ENCODE data around the gene HDAC4. TPM values are rescaled to one million over a fixed set of nuclear protein-coding genes. Genes with fewer than 3 reads are reported as not detected.

The HDAC4 gene
- total and polyA plus RNA-seq, 2 donors (not counting 1 experiment from before 2014, with no cell fraction given) = 13.5 to 46.0 TPM

- no peak overlapping the region for H3K9ac ChIP-seq (ENCODE audit: low read length)
- peaks cover 9% of the 10 kb centered on the region for H3K4me1 Mint-ChIP-seq
- no peak overlapping the region for H3K4me3 ChIP-seq (ENCODE audit: control extremely low read depth in 1 of 5, extremely low read depth in 1 of 5, insufficient read depth in 1 of 5, low read depth in 2 of 5, low read length in 4 of 5)
- ChIA-PET CTCF (interaction anchor here (0.7 kb wide), 1 partner anchor 62 kb away, joined by 4 read pairs; no protein-coding TSS in a partner anchor), POLR2A (no interaction called here)
- intact Hi-C loops (cut with micrococcal nuclease) = no loop called here
- DNase-seq (no peak), ATAC-seq (ENCODE audit: low read depth) (no peak)
- H3K9me3 ChIP-seq (ENCODE audit: control extremely low read depth in 1 of 3, control insufficient read depth in 2 of 3, insufficient read depth in 1 of 3, low read length in 2 of 3) = peaks cover 0 to 14% (median 13%) of the 10 kb centered on the region in 3 donors
- H3K36me3 ChIP-seq (replicated peaks in 1 of 2; ENCODE audit: control extremely low read depth in 1 of 2, control insufficient read depth in 1 of 2, extremely low read depth in 1 of 2, insufficient read depth in 2 of 2, low read length in 1 of 2) = no peaks in the 10 kb centered on the region
- H3K27ac ChIP-seq (ENCODE audit: low read length in 2 of 2) = no peak overlapping the region
- H3K4me3 Mint-ChIP-seq = no peak overlapping the region
- no peaks in the 10 kb centered on the region for H4K20me1 ChIP-seq (ENCODE audit: control insufficient read depth, insufficient read depth, low read length, poor library complexity, severe bottlenecking)
- no peaks in the 10 kb centered on the region for H3K79me2 ChIP-seq (ENCODE audit: control insufficient read depth, insufficient read depth, low read length)
- no CpG with 5 or more reads among the region's 2 CpGs for WGBS (ENCODE audit: insufficient coverage)
- peaks cover 5% of the 10 kb centered on the region for H3K9me3 Mint-ChIP-seq (ENCODE audit: insufficient read depth)
- H3K27me3 ChIP-seq (replicated peaks in 1 of 4; ENCODE audit: control extremely low read depth in 1 of 4, control insufficient read depth in 3 of 4, insufficient read depth in 4 of 4, low read length in 3 of 4) = peaks cover 0 to 27% (median 18%) of the 10 kb centered on the region in 4 experiments
- H3K27me3 Mint-ChIP-seq = peaks cover 51% of the 10 kb centered on the region
- H3K4me2 ChIP-seq (replicated peaks; ENCODE audit: low read depth, low read length, poor library complexity, severe bottlenecking) = no peak overlapping the region
- no peak for TF ChIP-seq CTCF (IDR thresholded peaks at IDR 0.05)
- no peak for TF ChIP-seq EZH2 (IDR thresholded peaks at IDR 0.05; ENCODE audit: borderline replicate concordance, insufficient read depth, low read depth, low read length, poor library complexity, severe bottlenecking)
- no peak overlapping the region for H3K27ac Mint-ChIP-seq
- H2AFZ ChIP-seq (ENCODE audit: insufficient read depth, low read depth, low read length, poor library complexity, severe bottlenecking) = no peak overlapping the region
- peaks cover 10 to 13% of the 10 kb centered on the region in 2 donors for H3K4me1 ChIP-seq (ENCODE audit: control insufficient read depth in 2 of 2, insufficient read depth in 2 of 2, low read length in 2 of 2)
These were observed 36.0 kb upstream of the HDAC4 start for GRCh38 chr2:239436669-239437335.

GRCh38 chr2:239436076-239436475 is 35.3 kb upstream of the HDAC4 start:
- ATAC-seq (ENCODE audit: low read depth) = no peak
- H2AFZ ChIP-seq (ENCODE audit: insufficient read depth, low read depth, low read length, poor library complexity, severe bottlenecking) = no peak overlapping the region
- H3K27me3 Mint-ChIP-seq = peaks cover 47% of the 10 kb centered on the region
- H3K27ac ChIP-seq (ENCODE audit: low read length in 2 of 2) = no peak overlapping the region
- 100% methylated on average over 3 of the region's 5 CpGs for WGBS (ENCODE audit: insufficient coverage)
- TF ChIP-seq EZH2 (IDR thresholded peaks at IDR 0.05; ENCODE audit: borderline replicate concordance, insufficient read depth, low read depth, low read length, poor library complexity, severe bottlenecking) (no peak), CTCF (IDR thresholded peaks at IDR 0.05) (no peak)
- DNase-seq = no peak
- H3K9me3 Mint-ChIP-seq (ENCODE audit: insufficient read depth) = peaks cover 5% of the 10 kb centered on the region
- H3K27me3 ChIP-seq (replicated peaks in 1 of 4; ENCODE audit: control extremely low read depth in 1 of 4, control insufficient read depth in 3 of 4, insufficient read depth in 4 of 4, low read length in 3 of 4) = peaks cover 0 to 23% (median 11%) of the 10 kb centered on the region in 4 experiments
- CTCF ChIA-PET = no interaction called here
- peaks cover 0 to 14% (median 13%) of the 10 kb centered on the region in 3 donors for H3K9me3 ChIP-seq (ENCODE audit: control extremely low read depth in 1 of 3, control insufficient read depth in 2 of 3, insufficient read depth in 1 of 3, low read length in 2 of 3)
- H3K4me3 Mint-ChIP-seq = no peak overlapping the region
- POLR2A ChIA-PET = no interaction called here
- H3K9ac ChIP-seq (ENCODE audit: low read length) = no peak overlapping the region
- H3K4me3 ChIP-seq (ENCODE audit: control extremely low read depth in 1 of 5, extremely low read depth in 1 of 5, insufficient read depth in 1 of 5, low read depth in 2 of 5, low read length in 4 of 5) = no peak overlapping the region
- peaks cover 3 to 5% of the 10 kb centered on the region in 2 donors for H3K4me1 ChIP-seq (ENCODE audit: control insufficient read depth in 2 of 2, insufficient read depth in 2 of 2, low read length in 2 of 2)
- no peaks in the 10 kb centered on the region for H3K79me2 ChIP-seq (ENCODE audit: control insufficient read depth, insufficient read depth, low read length)
- no peaks in the 10 kb centered on the region for H3K36me3 ChIP-seq (replicated peaks in 1 of 2; ENCODE audit: control extremely low read depth in 1 of 2, control insufficient read depth in 1 of 2, extremely low read depth in 1 of 2, insufficient read depth in 2 of 2, low read length in 1 of 2)
- intact Hi-C loops (cut with micrococcal nuclease) = no loop called here
- peaks cover 1% of the 10 kb centered on the region for H3K4me1 Mint-ChIP-seq
- H3K27ac Mint-ChIP-seq = no peak overlapping the region
- no peak overlapping the region for H3K4me2 ChIP-seq (replicated peaks; ENCODE audit: low read depth, low read length, poor library complexity, severe bottlenecking)
- H4K20me1 ChIP-seq (ENCODE audit: control insufficient read depth, insufficient read depth, low read length, poor library complexity, severe bottlenecking) = no peaks in the 10 kb centered on the region
